CD4-positive, alpha-beta T cell treated with Interleukin-2 at 100 ng/mL for 4 hours (primary cell): ENCODE measurements around the gene FAT4.

Source experiments
- DNase-seq: peaks from one replicate; pipeline ENCODE4 v3.0.0-alpha.2; 2020; ENCODE audit warnings: low spot score

FAT4 gene

GRCh38 chr4:125314676-125315575 is at the start of gene FAT4:
FAT4 (plus strand) TSS chr4:125314955; CDS start chr4:125316412, 1,457 bp downstream.
- peak; percentile 4 for DNase-seq

DNA sequence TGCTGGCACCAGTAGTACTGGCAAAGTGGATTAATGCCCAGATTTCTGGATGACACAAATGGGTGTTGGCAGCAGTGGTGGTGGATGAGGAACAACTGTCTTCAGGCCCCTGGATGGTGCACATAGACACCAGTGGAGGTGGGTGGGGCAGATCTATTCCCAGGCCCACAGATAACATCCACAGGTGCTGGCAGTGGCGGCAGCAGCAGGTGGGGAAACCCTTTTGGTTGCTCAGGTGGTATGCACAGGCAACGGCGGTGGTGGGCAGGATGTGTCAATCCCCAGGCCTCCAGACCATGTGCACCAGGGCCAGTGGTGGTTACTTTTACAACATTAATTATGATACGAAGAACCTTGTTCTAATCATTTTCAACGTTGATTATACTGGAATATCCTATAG is 48.9 kb upstream of the FAT4 start:
- DNase-seq, result no peak

- DNase-seq, result no peak
These were observed 47.7 kb upstream of the FAT4 start for GRCh38 chr4:125266901-125267604.

- no peak for DNase-seq
These were observed 47.1 kb upstream of the FAT4 start for GRCh38 chr4:125267630-125268029.

GRCh38 chr4:125268068-125268755 is 46.5 kb upstream of the FAT4 start:
- DNase-seq, result no peak

GRCh38 chr4:125276811-125277210 is 37.9 kb upstream of the FAT4 start:
- no peak for DNase-seq

- no peak for DNase-seq
These were observed 37.0 kb upstream of the FAT4 start for GRCh38 chr4:125277790-125278189.

- no peak for DNase-seq
These were observed 33.8 kb upstream of the FAT4 start for GRCh38 chr4:125280892-125281403.

- DNase-seq, result no peak
These were observed 31.0 kb upstream of the FAT4 start for GRCh38 chr4:125283707-125284279.

GRCh38 chr4:125297116-125297515 is 17.6 kb upstream of the FAT4 start:
- DNase-seq, result no peak

DNA sequence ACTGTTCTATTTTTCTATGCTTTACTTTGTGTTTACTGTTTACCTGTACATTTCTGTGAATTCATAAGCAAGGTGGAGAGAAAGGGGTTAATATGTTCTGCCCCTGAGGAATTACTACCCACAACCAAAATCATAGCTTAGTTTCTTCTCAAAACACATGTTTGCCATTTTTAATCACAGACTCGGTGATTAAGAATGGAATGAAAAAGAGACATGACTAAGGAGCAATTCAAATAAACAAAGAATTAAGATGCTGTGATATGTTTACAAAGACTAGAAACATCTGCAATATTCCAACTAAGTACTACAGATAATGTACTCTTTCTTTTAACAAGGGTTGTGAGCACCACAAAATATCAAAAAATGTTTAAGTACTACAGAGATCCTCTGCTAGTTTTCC is 11.7 kb upstream of the FAT4 start:
- no peak for DNase-seq

DNA sequence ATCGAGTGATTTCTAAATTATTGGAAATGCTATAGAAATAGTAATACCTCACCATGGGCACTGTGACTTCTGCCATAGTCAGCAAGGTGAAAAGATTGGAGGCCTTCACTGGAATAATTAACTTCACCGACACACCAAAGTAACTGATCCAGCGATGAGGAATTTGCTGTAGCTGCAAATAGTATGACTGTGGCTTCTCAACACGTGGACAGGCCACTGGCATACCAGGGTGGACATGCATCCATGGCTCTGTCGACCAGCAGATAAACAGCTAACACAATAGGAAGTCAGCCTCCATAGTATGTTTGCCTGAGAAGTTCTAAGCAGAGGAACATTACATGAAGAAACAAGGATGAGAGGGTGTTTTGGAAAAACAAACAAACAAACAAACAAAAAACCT is 10.9 kb upstream of the FAT4 start:
- no peak for DNase-seq

- DNase-seq, result no peak
These were observed 8.6 kb upstream of the FAT4 start for GRCh38 chr4:125306112-125306511.

DNA sequence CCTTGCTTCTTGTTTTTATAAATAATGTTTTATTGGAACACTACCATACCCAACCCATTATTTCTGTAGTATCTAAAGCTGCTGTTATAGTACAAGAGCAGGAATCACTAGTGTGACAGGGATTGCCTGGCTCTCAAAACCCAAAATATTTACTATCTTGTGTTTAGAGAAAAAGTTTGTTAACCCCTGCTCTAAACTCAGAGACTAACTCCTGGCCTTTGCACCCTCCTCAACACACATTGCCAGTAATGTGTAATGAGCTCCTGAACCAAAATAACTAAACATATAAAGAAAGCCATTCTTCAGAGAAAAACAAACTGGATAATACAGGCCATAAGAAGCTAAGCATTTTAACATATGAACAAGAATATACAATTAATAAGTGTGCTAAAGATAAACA is 8.2 kb upstream of the FAT4 start:
- no peak for DNase-seq

GRCh38 chr4:125311503-125311902 is 3.3 kb upstream of the FAT4 start:
- no peak for DNase-seq

DNA sequence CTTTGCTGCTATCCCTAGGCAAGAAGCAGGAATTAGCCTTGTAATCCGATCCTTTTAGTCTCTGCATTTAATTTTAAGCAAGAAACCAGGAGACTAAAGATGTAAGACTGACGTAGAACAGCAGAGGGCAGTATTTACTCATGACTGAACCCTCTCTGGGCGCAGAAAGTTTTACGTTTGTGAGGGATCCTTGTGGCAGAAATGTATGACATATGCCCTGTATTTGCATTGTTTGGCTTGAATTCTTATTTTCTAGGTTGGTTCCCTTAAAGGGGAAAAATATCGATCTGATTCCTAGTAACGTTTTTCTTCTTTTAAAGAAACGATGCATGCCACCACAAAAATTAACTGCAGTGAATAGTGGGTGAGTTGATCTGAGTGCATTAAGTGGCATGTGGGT is 1.3 kb upstream of the FAT4 start:
- peak; percentile 32 for DNase-seq

DNA sequence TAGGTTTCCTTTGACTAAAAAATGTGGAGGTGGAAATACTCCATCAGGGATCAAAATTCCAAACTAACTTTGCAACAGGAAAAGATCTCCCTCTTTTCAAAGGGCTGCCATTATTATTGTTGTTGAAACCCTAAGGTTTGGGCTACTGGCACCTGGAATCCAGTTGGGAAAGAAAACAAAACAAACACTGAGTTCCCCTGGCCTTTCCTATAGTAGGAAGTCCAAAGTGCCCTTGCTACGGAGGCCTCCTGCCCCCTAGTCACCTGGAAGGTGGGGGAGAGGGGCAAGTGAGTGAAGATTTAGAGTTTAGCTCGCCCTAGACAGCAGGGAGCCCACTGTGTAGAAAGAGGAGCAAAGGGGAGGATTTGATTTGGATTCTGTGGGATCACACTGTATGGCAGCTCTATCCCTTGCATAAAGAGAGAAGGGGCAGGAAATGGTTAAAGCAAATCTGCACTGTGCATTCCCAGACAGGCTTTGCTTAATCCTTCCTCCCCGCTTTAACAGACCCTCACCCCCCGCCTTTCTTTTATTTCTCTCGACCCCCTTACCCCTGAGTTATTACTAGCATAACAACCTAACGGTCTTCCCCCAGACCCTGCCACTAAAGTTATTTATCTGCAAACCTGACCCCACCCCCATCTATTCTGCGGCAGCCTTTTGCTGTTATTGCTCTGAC is 627 bp upstream of the FAT4 start:
- no peak for DNase-seq

DNA sequence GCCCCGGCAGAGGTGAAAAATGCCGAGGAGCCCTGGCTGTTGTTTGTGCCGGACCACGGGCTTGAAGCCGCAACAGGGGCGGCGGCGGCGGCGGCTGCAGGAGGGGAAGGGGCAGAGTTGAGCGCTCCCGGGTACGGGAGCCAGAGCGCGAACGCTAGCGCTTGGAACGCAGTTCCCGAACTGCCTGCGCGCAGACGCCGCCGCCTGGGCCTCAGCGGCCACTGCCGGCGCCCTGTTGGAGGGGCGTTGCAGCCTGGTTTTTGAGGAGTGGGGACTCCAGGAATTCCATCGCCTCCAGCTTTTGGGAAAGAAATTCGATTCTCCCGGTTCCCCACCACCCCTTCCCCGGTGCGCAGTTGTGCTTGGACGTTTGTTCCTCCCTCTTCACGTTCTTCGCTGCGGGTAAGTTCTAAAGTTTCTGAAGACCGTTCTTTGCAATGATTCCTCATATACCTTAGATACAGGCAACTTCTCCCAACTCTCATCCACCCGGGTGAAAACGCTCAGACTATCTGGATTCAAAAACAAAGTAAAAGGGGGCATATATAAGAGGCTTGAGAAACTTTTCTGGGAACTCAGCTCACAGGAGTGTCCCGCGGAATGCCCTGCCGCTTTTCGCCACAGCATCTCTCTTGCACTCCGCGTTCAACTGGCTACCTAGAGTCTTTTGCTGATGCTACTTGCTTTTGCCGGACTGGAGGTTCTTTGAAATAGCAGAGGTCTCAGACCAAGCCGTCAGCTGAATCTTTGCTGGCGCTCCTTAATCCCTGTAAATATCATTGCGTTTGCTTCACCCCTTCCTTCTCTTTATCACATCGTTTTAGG is 1.0 kb downstream of the FAT4 start:
- no peak for DNase-seq

GRCh38 chr4:125316401-125316790 is 1.6 kb downstream of the FAT4 start:
- no peak for DNase-seq

DNA sequence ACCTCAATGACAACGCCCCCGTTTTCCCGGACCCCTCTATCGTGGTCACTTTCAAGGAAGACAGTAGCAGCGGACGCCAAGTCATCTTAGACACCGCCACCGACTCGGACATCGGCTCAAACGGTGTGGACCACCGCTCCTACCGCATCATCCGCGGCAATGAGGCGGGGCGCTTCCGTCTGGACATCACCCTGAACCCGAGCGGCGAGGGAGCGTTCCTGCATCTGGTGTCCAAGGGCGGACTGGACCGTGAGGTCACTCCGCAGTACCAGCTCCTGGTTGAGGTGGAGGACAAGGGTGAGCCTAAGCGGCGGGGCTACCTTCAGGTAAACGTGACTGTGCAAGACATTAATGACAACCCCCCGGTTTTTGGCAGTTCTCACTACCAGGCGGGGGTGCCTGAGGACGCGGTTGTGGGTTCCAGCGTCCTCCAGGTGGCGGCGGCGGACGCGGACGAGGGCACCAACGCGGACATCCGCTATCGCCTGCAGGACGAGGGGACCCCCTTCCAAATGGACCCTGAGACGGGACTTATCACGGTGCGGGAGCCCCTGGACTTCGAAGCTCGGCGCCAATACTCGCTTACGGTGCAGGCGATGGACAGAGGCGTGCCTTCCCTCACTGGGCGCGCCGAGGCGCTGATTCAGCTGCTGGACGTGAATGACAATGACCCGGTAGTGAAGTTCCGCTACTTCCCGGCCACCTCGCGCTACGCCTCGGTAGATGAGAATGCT is 2.2 kb downstream of the FAT4 start:
- DNase-seq, result no peak
